Naive B cell (primary cell): ENCODE results near the gene LRRC8C. TPM values are rescaled to one million over a fixed set of nuclear protein-coding genes. Genes with fewer than 3 reads are reported as not detected.

Experiments
- ATAC-seq, 2 donors: fragments of 150-1000 bp; cut with Tn5 transposase; 2 replicates each; pipeline ENCODE4 v1.10.0; 2021; ENCODE audit warnings: low read depth in 2 of 2, mild to moderate bottlenecking in 2 of 2, moderate library complexity in 2 of 2
- DNase-seq: peaks from one replicate; pipeline ENCODE4 v3.0.0; 2022
- H3K27ac Mint-ChIP-seq, 6 donors: one replicate each; pipeline ENCODE4 v1.8.0; 2020 to 2022; ENCODE audit warnings: mild to moderate bottlenecking in 6 of 6, mixed read lengths in 6 of 6, moderate library complexity in 5 of 6, inconsistent platforms in 2 of 6
- H3K27me3 Mint-ChIP-seq, 3 donors: one replicate each; pipeline ENCODE4 v1.8.0; 2021 to 2022; ENCODE audit warnings: mixed read lengths in 3 of 3, mild to moderate bottlenecking in 1 of 3
- H3K36me3 Mint-ChIP-seq, 2 donors: one replicate each; pipeline ENCODE4 v1.8.0; 2020 to 2022; ENCODE audit warnings: mixed read lengths in 2 of 2, inconsistent platforms in 1 of 2, mild to moderate bottlenecking in 1 of 2
- H3K4me1 Mint-ChIP-seq, 3 donors: one replicate each; pipeline ENCODE4 v1.8.0; 2020 to 2022; ENCODE audit warnings: mixed read lengths in 3 of 3, inconsistent platforms in 1 of 3, mild to moderate bottlenecking in 1 of 3, moderate library complexity in 1 of 3
- H3K4me3 Mint-ChIP-seq, 8 donors: one replicate each; pipeline ENCODE4 v1.8.0; 2020 to 2022; ENCODE audit warnings: mild to moderate bottlenecking in 8 of 8, mixed read lengths in 8 of 8, moderate library complexity in 8 of 8, inconsistent platforms in 2 of 8
- H3K9me3 Mint-ChIP-seq, 7 donors: one replicate each; pipeline ENCODE4 v1.8.0; 2020 to 2022; ENCODE audit warnings: mixed read lengths in 7 of 7, mild to moderate bottlenecking in 5 of 7, inconsistent platforms in 2 of 7, moderate library complexity in 1 of 7
- polyA plus RNA-seq, 6 donors: library from polyadenylated mRNA; unstranded; fragments of 300-500 nt; fragmentation: Illumina TruSeq; gene quantifications; one replicate each; pipeline ENCODE4 v1.2.3, GENCODE V29; 2021; ENCODE audit warnings: low read depth in 6 of 6

The LRRC8C gene
- polyA plus RNA-seq, 6 donors from 2014 or later: 1.3 to 4.8 (median 2.6) TPM

GRCh38 chr1:89600451-89601224, 32.3 kb upstream of the LRRC8C start:
- Mint-ChIP-seq H3K27ac (no peak overlapping the region), H3K9me3 (no peaks in the 10 kb centered on the region), H3K27me3 (no peaks in the 10 kb centered on the region), H3K4me3 (no peak overlapping the region), H3K4me1 (peaks cover 3 to 8% (median 7%) of the 10 kb centered on the region in 3 donors), H3K36me3 (no peaks in the 10 kb centered on the region)
- no peak for DNase-seq
- ATAC-seq: no peak

DNA sequence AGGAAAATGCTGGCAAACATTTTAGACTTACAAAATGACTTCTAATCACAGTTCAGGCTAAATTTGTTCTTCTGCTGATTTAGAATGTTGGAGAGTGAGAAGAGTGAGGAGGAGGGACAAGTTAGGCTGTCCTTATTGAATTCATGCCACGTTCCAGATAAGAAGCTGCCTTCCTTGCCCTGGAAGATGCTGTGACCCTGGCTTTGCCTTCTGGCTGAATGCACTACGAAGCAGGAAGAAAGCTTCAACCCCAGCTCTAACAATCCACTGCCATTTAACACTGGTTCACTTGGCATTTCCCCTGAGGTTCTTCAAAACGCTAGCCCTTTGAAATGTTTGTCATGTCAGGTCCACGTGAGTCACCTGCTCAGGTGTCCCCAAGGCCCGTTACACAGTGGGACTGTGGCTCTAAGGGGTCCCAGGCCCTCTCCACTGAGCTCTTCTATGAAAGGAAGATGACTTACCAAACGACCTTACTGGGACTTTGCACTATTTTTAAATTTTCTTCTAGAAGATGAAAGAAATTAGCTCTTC, 30.0 kb upstream of the LRRC8C start:
- ATAC-seq: no peak
- no peaks in the 10 kb centered on the region for H3K9me3 Mint-ChIP-seq
- H3K27me3 Mint-ChIP-seq: no peaks in the 10 kb centered on the region
- DNase-seq: no peak
- no peaks in the 10 kb centered on the region for H3K36me3 Mint-ChIP-seq
- H3K4me3 Mint-ChIP-seq: no peak overlapping the region
- H3K27ac Mint-ChIP-seq: peak overlapping the region in 1 of 6 donors; percentile 17
- peaks cover 22 to 31% (median 28%) of the 10 kb centered on the region in 3 donors for H3K4me1 Mint-ChIP-seq

DNA sequence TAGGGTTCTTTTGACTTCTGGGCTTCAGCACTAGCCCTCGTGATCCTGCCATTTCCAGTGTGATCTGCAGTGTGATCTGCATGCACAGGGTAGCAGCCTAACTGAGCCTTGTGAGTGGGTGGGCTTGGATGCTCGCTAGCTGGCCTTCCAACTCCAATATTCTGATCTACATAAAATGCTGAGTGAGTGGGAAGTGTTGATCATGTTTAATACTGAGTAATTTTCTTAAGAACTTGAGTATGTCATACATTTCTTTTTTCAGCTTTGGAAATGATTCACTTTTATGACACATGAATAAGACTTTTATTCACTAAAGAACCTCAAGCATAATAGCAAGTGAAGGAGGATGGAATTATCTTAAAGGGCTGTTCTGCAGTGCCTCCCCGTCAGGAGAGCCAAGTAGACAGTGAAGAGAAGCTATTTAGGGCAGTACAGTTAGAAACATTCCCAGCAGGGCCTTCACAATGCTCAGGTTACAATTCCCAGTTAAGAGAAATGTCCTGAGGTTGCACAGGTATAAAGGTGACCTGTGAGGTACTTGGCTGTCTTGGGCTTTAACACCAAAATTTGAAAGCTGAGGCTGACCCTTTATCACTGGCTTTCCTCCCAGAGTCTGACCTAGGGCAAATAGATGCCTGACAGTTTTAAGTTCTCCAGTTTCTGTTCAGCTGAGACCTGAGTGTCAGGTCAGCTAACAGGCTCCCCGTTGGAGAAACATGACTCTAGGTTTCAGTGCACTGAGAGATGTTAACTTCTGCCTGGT, 29.1 kb upstream of the LRRC8C start:
- no peaks in the 10 kb centered on the region for H3K9me3 Mint-ChIP-seq
- no peak overlapping the region for H3K4me3 Mint-ChIP-seq
- no peaks in the 10 kb centered on the region for H3K36me3 Mint-ChIP-seq
- H3K27me3 Mint-ChIP-seq: no peaks in the 10 kb centered on the region
- no peak for DNase-seq
- ATAC-seq: no peak
- H3K4me1 Mint-ChIP-seq: peaks cover 27 to 34% (median 34%) of the 10 kb centered on the region in 3 donors
- H3K27ac Mint-ChIP-seq: peak overlapping the region in 4 of 6 donors; percentile 30 to 61 (median 44)

DNA sequence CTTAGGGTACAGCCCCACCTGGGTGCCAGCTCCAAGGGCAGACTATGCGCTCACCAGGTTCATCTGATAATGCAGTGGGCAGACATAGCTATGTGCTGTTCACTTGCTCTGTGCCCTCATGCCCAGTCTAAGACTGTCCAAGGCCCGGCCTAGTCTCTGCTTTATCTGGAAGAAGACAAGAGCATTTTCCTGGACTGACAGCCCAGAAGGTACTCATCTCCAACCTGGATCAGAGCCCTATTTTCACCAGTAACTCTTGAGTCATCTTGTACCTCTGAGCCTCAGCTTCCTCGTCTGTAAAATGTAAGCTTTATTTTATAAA, 28.5 kb upstream of the LRRC8C start:
- ATAC-seq (no peak), DNase-seq (no peak)
- no peaks in the 10 kb centered on the region for H3K36me3 Mint-ChIP-seq
- H3K9me3 Mint-ChIP-seq: no peaks in the 10 kb centered on the region
- peak overlapping the region in 3 of 6 donors; percentile 30 to 59 (median 30) for H3K27ac Mint-ChIP-seq
- no peaks in the 10 kb centered on the region for H3K27me3 Mint-ChIP-seq
- H3K4me1 Mint-ChIP-seq: peaks cover 24 to 36% (median 29%) of the 10 kb centered on the region in 3 donors
- H3K4me3 Mint-ChIP-seq: no peak overlapping the region

DNA sequence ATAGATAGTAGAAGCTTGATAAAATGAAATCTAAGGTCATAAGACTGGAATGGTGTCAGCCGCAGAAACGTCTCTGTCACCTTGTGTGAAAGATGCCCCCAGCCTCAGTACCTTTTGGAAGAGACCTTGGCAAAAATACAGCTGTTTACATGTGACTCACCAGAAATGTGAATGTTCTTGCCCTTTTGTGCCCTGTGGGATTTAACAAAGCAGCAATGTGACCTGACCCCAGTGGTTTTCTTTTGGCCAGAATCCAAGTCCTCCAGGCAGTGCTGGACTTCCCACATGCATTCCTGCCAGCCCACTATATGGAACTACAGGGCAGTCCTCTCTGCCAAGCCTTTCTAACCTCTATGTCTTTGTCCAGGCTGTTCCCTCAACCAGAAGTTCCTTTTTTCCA, 27.2 kb upstream of the LRRC8C start:
- Mint-ChIP-seq H3K4me3 (peak overlapping the region in 1 of 8 donors; percentile 8), H3K9me3 (no peaks in the 10 kb centered on the region), H3K36me3 (no peaks in the 10 kb centered on the region), H3K27ac (peak overlapping the region in 4 of 6 donors; percentile 54 to 66 (median 60)), H3K27me3 (no peaks in the 10 kb centered on the region), H3K4me1 (peaks cover 24 to 38% (median 28%) of the 10 kb centered on the region in 3 donors)
- ATAC-seq (no peak), DNase-seq (no peak)

GRCh38 chr1:89606227-89606980, 26.5 kb upstream of the LRRC8C start:
- DNase-seq (no peak), ATAC-seq (peak in 1 of 2 donors; percentile 24)
- Mint-ChIP-seq H3K4me1 (peaks cover 24 to 40% (median 28%) of the 10 kb centered on the region in 3 donors), H3K9me3 (no peaks in the 10 kb centered on the region), H3K27ac (peak overlapping the region in 5 of 6 donors; percentile 3 to 83 (median 57)), H3K36me3 (no peaks in the 10 kb centered on the region), H3K27me3 (no peaks in the 10 kb centered on the region), H3K4me3 (peak overlapping the region in 4 of 8 donors; percentile 5 to 85 (median 60))

DNA sequence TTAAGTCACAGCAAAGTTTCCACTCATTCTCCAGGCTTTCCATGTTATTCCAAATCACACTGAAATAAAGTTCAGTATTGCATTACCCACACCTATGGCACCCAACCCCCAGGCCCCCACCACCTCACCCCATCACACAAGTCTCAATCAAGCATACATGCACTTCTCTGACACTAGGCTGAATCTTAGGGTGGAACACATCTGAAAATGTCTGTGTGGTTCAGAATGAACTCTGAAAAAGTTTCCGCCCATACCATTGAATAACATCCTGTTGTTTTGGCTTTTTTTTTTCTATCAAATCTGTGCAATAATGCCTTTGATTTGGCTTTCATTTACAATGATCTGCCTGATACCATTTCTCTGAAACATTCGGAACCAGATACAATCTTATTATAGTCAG, 25.8 kb upstream of the LRRC8C start:
- ATAC-seq (peak; percentile 65 to 76), DNase-seq (peak; percentile 15)
- peak overlapping the region in 7 of 8 donors; percentile 2 to 78 (median 38) for H3K4me3 Mint-ChIP-seq
- no peaks in the 10 kb centered on the region for H3K27me3 Mint-ChIP-seq
- peaks cover 24 to 42% (median 28%) of the 10 kb centered on the region in 3 donors for H3K4me1 Mint-ChIP-seq
- no peaks in the 10 kb centered on the region for H3K9me3 Mint-ChIP-seq
- peak overlapping the region; percentile 7 to 83 (median 52) for H3K27ac Mint-ChIP-seq
- no peaks in the 10 kb centered on the region for H3K36me3 Mint-ChIP-seq

DNA sequence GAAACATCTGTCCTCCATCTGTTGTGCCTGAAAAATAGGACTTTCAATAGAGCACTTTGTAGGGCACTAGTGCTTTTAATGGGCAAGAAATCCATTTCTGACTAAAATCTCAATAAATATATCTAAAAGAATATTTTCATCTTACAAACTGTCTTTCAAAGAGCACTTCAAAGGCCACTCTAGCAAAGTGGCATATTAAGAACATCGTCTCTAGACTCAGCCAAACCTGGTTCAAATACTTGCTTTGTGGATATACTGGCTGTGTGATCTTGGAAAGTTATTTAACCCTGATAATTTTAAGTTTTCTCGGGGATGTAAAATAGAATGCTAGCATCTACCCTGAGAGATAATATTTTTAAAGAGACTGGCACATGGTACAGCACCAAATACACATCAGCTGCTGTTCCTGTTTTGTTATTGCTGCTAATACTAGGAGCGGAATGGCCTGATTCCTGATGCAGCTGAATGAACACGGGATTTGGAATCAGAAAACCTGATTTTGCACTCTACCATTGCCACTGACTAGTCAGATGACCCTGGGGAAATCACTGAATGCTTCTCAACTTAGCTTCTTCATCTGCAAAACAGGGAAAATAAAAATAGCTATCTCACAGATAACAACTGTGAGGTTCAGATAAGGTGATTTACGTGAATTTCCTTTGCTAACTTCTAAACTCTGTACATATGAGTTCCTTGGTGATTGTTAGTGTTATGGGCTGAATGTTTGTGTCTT, 25.2 kb upstream of the LRRC8C start:
- no peaks in the 10 kb centered on the region for H3K9me3 Mint-ChIP-seq
- H3K27me3 Mint-ChIP-seq: no peaks in the 10 kb centered on the region
- H3K27ac Mint-ChIP-seq: peak overlapping the region; percentile 54 to 96 (median 93)
- H3K4me1 Mint-ChIP-seq: peaks cover 24 to 42% (median 28%) of the 10 kb centered on the region in 3 donors
- ATAC-seq (peak in 1 of 2 donors; percentile 4), DNase-seq (no peak)
- no peaks in the 10 kb centered on the region for H3K36me3 Mint-ChIP-seq
- H3K4me3 Mint-ChIP-seq: peak overlapping the region in 7 of 8 donors; percentile 2 to 78 (median 38)

DNA sequence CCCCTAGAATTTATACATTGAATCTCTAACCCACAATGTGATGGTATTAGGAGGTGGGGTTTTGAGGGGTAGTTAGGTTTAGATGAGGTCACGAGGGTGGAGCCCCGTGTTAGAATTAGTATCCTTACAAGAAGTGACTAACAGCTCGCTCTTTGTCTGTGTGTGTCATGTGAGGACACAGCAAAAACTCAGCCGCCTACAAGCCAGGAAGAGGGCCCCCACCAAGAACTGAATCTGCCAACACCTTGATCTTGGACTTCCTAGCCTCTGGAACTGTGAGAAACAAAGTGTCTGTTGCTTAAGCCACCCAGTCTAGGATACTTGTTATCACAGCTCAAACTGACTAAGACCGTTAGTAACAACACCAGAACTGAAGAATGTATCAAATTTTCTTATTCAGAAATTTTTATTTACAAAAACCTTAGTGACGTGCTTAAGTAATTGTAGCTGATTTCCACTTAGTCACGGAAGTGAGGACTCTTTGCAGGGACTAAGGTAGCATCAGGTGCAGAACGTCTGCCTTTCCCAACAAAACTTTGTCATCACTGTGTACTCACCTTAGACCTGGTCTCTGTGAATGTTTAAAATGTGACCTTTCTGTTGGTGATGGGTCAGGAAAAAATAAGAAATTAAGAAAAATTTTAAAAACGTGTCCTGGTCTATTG, 24.5 kb upstream of the LRRC8C start:
- H3K4me3 Mint-ChIP-seq: peak overlapping the region in 6 of 8 donors; percentile 18 to 76 (median 58)
- H3K27me3 Mint-ChIP-seq: no peaks in the 10 kb centered on the region
- no peak for DNase-seq
- peak overlapping the region; percentile 54 to 96 (median 93) for H3K27ac Mint-ChIP-seq
- H3K36me3 Mint-ChIP-seq: no peaks in the 10 kb centered on the region
- peak; percentile 29 to 41 for ATAC-seq
- H3K9me3 Mint-ChIP-seq: no peaks in the 10 kb centered on the region
- peaks cover 24 to 42% (median 28%) of the 10 kb centered on the region in 3 donors for H3K4me1 Mint-ChIP-seq

DNA sequence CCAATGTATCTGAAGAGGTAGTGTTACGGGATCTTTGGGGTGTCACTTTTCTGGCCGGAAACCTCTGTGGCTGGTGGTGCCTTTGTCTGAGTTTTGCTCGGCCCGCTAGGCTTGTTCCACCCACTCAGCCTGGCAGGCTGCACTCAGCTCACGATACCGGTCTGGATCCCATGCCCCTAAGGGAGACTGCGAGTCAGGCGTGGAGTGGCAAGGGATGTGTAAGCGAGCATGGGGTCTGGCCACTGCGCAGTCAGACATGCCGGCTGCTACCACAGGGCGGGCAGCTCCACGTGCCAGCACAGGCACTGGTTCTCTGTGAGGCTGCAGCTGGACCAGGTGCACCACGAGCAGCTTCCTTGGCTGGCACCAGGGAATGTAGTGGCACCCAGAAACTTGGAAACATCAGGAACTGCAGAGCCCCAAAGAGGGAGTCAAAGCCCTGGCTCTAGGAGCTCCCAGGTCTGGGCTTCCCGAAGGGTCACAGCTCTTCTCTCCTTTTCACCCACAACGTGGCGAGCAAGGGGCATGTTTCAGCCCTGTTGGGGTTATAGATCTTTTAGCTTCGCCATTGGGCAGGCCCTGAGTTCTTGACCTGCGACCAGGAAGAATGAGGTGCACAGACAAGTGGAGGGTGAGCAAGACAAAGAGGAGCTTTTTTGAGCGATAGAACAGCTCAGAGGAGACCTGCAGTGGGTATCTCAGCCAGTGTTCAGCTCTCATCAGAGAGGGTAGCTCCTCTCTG, 23.8 kb upstream of the LRRC8C start:
- no peaks in the 10 kb centered on the region for H3K27me3 Mint-ChIP-seq
- ATAC-seq (no peak), DNase-seq (no peak)
- peak overlapping the region in 3 of 8 donors; percentile 2 to 54 (median 25) for H3K4me3 Mint-ChIP-seq
- H3K36me3 Mint-ChIP-seq: peaks cover 0 to under 1% of the 10 kb centered on the region in 2 donors
- H3K9me3 Mint-ChIP-seq: no peaks in the 10 kb centered on the region
- H3K27ac Mint-ChIP-seq: peak overlapping the region in 4 of 6 donors; percentile 37 to 93 (median 50)
- peaks cover 24 to 42% (median 28%) of the 10 kb centered on the region in 3 donors for H3K4me1 Mint-ChIP-seq

DNA sequence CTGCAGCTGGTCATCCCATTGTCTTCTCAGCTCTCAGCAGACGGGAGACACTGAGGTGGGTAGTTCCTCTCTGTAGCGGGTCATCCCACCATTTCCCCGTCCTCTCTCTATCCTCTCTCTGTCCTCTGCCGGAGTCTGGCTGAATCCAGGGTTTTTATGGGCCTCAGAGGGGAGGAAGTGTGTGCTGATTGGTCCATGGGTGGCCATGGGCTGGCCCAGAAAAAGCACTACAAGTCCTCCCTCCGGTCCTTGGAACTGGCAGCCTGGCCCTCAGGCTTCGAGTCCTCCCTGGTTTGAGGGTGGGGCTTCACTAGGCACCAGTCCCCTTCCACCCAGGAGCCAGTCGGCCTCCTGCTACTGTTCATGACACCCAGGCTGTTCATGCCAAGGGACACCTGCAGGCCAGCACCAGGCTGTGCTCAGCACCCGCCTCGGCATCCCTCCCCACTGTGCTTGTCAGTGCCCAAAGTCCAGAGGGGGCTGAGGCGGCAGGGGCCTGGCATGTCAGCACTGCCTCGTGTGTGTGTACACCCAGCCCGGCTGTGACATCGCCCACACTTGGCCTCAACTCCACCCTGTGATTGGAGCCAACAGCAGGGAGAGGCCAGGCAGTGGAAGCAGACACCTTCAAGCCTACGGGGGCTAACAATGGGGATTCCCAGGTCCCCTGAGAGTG, 23.0 kb upstream of the LRRC8C start:
- Mint-ChIP-seq H3K4me3 (peak overlapping the region in 1 of 8 donors; percentile 29), H3K27ac (peak overlapping the region in 3 of 6 donors; percentile 19 to 78 (median 54)), H3K36me3 (peaks cover 0 to 6% of the 10 kb centered on the region in 2 donors), H3K9me3 (no peaks in the 10 kb centered on the region), H3K4me1 (peaks cover 24 to 42% (median 28%) of the 10 kb centered on the region in 3 donors), H3K27me3 (no peaks in the 10 kb centered on the region)
- peak in 1 of 2 donors; percentile 49 for ATAC-seq
- DNase-seq: no peak
